NOMO-1 treated with dmso at 0.1 percent for 144 hours (cell line): ENCODE data around the gene ZBTB5.
"Not testable (repeated sequence)": the region's sequence is repeated elsewhere in the genome, so short reads cannot be mapped to it uniquely, and the experiment has no call there.

Experiments used
- DNase-seq: peaks from one replicate; lab custom pipeline; 2025; ENCODE audit not compliant: unreplicated experiment; lab: John Stamatoyannopoulos, UW

The ZBTB5 gene

GRCh38 chr9:37407468-37407867, 57.8 kb downstream of the ZBTB5 start:
- no peak for DNase-seq

GRCh38 chr9:37406603-37407401, 58.4 kb downstream of the ZBTB5 start:
- DNase-seq, result no peak

- DNase-seq, result no peak
Measured at GRCh38 chr9:37405764-37406380, 59.4 kb downstream of the ZBTB5 start.

- DNase-seq, result no peak
Measured at GRCh38 chr9:37405350-37405749, 59.9 kb downstream of the ZBTB5 start.

GRCh38 chr9:37404590-37404989, 60.7 kb downstream of the ZBTB5 start:
- no peak for DNase-seq

GRCh38 chr9:37399336-37399735, 65.9 kb downstream of the ZBTB5 start:
- no peak for DNase-seq

GRCh38 chr9:37398464-37399025, 66.7 kb downstream of the ZBTB5 start:
- DNase-seq, result no peak

GRCh38 chr9:37397948-37398347, 67.3 kb downstream of the ZBTB5 start:
- not testable (repeated sequence) for DNase-seq

- DNase-seq, result no peak
Measured at GRCh38 chr9:37395663-37396062, 69.6 kb downstream of the ZBTB5 start.

GRCh38 chr9:37395229-37395628, 70.0 kb downstream of the ZBTB5 start:
- DNase-seq, result no peak

GRCh38 chr9:37392272-37392671, 73.0 kb downstream of the ZBTB5 start:
- DNase-seq, result no peak

GRCh38 chr9:37390759-37391158, 74.5 kb downstream of the ZBTB5 start:
- DNase-seq, result no peak
